Chondrocyte (in vitro differentiated cells): Measurements from ENCODE around the gene MORC4. TPM values are rescaled to one million over a fixed set of nuclear protein-coding genes. Genes with fewer than 3 reads are reported as not detected.

Source experiments
- DNase-seq: peaks from one replicate; pipeline ENCODE4 v3.0.0; 2021; ENCODE audit warnings: mixed read lengths, low spot score
- H3K27ac Mint-ChIP-seq: one replicate; pipeline ENCODE4 v1.8.0; 2021; ENCODE audit warnings: mild to moderate bottlenecking, moderate library complexity, mixed read lengths; ENCODE audit not compliant: unreplicated experiment
- H3K27me3 Mint-ChIP-seq: 2 replicates; pipeline ENCODE4 v1.8.0; 2021; ENCODE audit warnings: low read depth, mixed read lengths
- H3K36me3 Mint-ChIP-seq: 2 replicates; pipeline ENCODE4 v1.8.0; 2021; ENCODE audit warnings: low read depth, mixed read lengths
- H3K4me1 Mint-ChIP-seq: 2 replicates; pipeline ENCODE4 v1.8.0; 2021; ENCODE audit warnings: low read depth, mild to moderate bottlenecking, mixed read lengths
- H3K4me3 Mint-ChIP-seq: one replicate; pipeline ENCODE4 v1.8.0; 2021; ENCODE audit warnings: mild to moderate bottlenecking, moderate library complexity, mixed read lengths; ENCODE audit not compliant: unreplicated experiment
- H3K9me3 Mint-ChIP-seq: 2 replicates; pipeline ENCODE4 v1.8.0; 2021; ENCODE audit warnings: low read depth, mixed read lengths
- CTCF ChIP-seq: fragments of 200-600 bp; sonication (generic); IDR thresholded peaks from 2 replicates; pipeline ENCODE4 v1.5.0; 2021; ENCODE audit warnings: antibody characterized with exemption, mild to moderate bottlenecking, moderate library complexity
- total RNA-seq: library from RNA; stranded (reverse); gene quantifications from 3 replicates; pipeline ENCODE4 v1.2.1, GENCODE V29; 2021

Gene MORC4
- total RNA-seq, 1 donor from 2014 or later: 35.6 TPM

- H3K27me3 Mint-ChIP-seq: no peaks in the 10 kb centered on the region
- no peak overlapping the region for H3K27ac Mint-ChIP-seq
Measured at GRCh38 chrX:106939566-106939965, 60.4 kb downstream of the MORC4 start.

GRCh38 chrX:106936246-106936645, 63.8 kb downstream of the MORC4 start:
- Mint-ChIP-seq H3K9me3 (no peaks in the 10 kb centered on the region), H3K4me1 (peaks cover 6% of the 10 kb centered on the region), H3K4me3 (no peak overlapping the region), H3K36me3 (no peaks in the 10 kb centered on the region), H3K27me3 (no peaks in the 10 kb centered on the region), H3K27ac (no peak overlapping the region)
- no peak for TF ChIP-seq CTCF
- no peak for DNase-seq

More at GRCh38 chrX:106939566-106939965, 60.4 kb downstream of the MORC4 start:
- TF ChIP-seq CTCF: no peak
- H3K4me1 Mint-ChIP-seq: peaks cover 6% of the 10 kb centered on the region
- no peaks in the 10 kb centered on the region for H3K9me3 Mint-ChIP-seq
- no peak for DNase-seq
- H3K4me3 Mint-ChIP-seq: no peak overlapping the region
- H3K36me3 Mint-ChIP-seq: peaks cover 7% of the 10 kb centered on the region

GRCh38 chrX:106935175-106935574, 64.8 kb downstream of the MORC4 start:
- Mint-ChIP-seq H3K36me3 (no peaks in the 10 kb centered on the region), H3K27ac (no peak overlapping the region), H3K4me3 (no peak overlapping the region), H3K27me3 (no peaks in the 10 kb centered on the region), H3K9me3 (no peaks in the 10 kb centered on the region), H3K4me1 (peaks cover 6% of the 10 kb centered on the region)
- DNase-seq: no peak
- no peak for TF ChIP-seq CTCF

GRCh38 chrX:106933538-106933961, 66.5 kb downstream of the MORC4 start:
- no peak for TF ChIP-seq CTCF
- no peaks in the 10 kb centered on the region for H3K27me3 Mint-ChIP-seq
- DNase-seq: no peak
- H3K27ac Mint-ChIP-seq: no peak overlapping the region
- no peaks in the 10 kb centered on the region for H3K9me3 Mint-ChIP-seq
- H3K4me1 Mint-ChIP-seq: peaks cover 6% of the 10 kb centered on the region
- H3K36me3 Mint-ChIP-seq: no peaks in the 10 kb centered on the region
- no peak overlapping the region for H3K4me3 Mint-ChIP-seq

- H3K4me3 Mint-ChIP-seq: no peak overlapping the region
- no peaks in the 10 kb centered on the region for H3K27me3 Mint-ChIP-seq
- no peak for TF ChIP-seq CTCF
- peaks cover 6% of the 10 kb centered on the region for H3K4me1 Mint-ChIP-seq
- DNase-seq: no peak
- H3K9me3 Mint-ChIP-seq: no peaks in the 10 kb centered on the region
- no peak overlapping the region for H3K27ac Mint-ChIP-seq
- H3K36me3 Mint-ChIP-seq: no peaks in the 10 kb centered on the region
Measured at GRCh38 chrX:106932960-106933537, 67.0 kb downstream of the MORC4 start.
